Stimulated activated naive CD8-positive, alpha-beta T cell treated with anti-CD3 and anti-CD28 coated beads, Interleukin-15, Interleukin-2, amounts not matched to agents 100 U/mL and 50 U/mL, for 24 hours (primary cell): ENCODE data around the gene YIPF4.
"Not testable (repeated sequence)": the region's sequence is repeated elsewhere in the genome, so short reads cannot be mapped to it uniquely, and the experiment has no call there.

Experiments used
- ATAC-seq: fragments of 150-1000 bp; cut with Tn5 transposase; one replicate; pipeline ENCODE4 v1.10.0; 2021
- DNase-seq: peaks from one replicate; pipeline ENCODE4 v3.0.0; 2021

The YIPF4 gene

GRCh38 chr2:32289165-32289999, 11.7 kb downstream of the YIPF4 start:
- DNase-seq (no peak), ATAC-seq (no peak)

GRCh38 chr2:32290000-32290339, 12.3 kb downstream of the YIPF4 start:
- ATAC-seq, result no peak
- no peak for DNase-seq

- no peak for DNase-seq
- ATAC-seq, result no peak
Observed at GRCh38 chr2:32291746-32292145, 14.0 kb downstream of the YIPF4 start.

DNA sequence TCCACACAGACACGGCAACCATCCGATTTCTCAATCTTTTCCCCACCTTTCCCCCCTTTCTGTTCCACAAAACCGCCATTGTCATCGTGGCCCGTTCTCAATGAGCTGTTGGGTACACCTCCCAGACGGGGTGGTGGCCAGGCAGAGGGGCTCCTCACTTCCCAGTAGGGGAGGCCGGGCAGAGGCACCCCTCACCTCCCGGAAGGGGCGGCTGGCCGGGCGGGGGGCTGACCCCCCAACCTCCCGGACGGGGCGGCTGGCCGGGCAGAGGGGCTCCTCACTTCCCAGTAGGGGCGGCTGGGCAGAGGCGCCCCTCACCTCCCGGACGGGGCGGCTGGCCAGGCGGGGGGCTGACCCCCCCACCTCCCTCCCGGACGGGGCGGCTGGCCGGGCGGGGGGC, 15.8 kb downstream of the YIPF4 start:
- ATAC-seq, DNase-seq: not testable (repeated sequence)

DNA sequence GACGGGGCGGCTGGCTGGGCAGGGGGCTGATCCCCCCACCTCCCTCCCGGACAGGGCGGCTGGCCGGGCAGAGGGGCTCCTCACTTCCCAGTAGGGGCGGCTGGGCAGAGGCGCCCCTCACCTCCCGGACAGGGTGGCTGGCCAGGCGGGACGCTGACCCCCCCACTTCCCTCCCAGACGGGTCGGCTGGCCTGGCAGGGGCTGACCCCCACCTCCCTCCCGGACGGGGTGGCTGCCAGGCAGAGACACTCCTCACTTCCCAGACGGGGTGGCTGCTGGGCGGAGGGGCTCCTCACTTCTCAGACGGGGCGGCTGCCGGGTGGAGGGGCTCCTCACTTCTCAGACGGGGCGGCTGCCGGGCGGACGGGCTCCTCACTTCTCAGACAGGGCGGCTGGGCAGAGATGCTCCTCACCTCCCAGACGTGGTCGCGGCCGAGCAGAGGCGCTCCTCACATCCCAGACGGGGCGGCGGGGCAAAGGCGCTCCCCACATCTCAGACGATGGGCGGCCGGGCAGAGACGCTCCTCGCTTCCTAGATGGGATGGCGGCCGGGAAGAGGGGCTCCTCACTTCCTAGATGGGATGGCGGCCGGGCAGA, 16.4 kb downstream of the YIPF4 start:
- not testable (repeated sequence) for ATAC-seq

DNA sequence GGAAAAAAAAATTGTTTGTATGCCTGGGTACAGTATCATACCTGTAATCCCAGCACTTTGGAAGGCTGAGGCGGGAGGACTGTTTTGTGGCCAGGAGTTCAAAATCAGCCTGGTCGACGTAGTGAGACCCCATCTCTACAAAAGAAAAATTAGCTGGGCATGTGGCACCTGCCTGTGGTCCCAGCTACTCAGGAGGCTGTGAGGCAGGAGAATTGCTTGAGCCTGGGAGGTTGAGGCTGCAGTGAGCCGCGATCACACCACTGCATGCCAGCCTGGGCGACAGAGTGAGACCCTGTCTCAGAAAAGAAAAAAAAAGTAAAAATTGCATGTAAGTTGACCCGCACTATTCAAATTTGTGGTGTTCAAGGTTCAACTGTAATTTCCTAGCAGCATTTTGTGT, 32.9 kb downstream of the YIPF4 start:
- ATAC-seq (no peak), DNase-seq (no peak)

More for the DNA sequence above, 16.4 kb downstream of the YIPF4 start:
- DNase-seq, result not testable (repeated sequence)

DNA sequence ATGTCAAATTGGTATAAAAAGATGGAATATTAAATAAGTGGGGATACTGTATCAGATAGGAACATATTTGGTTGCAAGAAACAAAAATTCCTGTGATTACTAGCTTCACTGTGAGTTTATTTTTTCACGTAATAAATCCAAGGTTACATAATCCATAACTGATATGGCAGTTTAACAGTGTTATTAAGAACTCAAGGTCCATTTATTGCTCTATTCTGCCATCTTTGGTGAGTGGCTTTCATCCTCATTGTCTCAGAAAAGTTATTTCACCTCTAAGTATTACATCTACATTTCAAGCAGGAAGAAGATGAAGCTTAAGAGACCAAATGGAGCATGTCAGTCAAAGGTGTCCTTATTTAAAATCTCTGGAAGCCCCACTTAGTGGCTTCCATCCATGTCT, 37.2 kb downstream of the YIPF4 start:
- ATAC-seq, result no peak
- no peak for DNase-seq

- not testable (repeated sequence) for ATAC-seq, DNase-seq
Observed at GRCh38 chr2:32328679-32329078, 51.0 kb downstream of the YIPF4 start.

DNA sequence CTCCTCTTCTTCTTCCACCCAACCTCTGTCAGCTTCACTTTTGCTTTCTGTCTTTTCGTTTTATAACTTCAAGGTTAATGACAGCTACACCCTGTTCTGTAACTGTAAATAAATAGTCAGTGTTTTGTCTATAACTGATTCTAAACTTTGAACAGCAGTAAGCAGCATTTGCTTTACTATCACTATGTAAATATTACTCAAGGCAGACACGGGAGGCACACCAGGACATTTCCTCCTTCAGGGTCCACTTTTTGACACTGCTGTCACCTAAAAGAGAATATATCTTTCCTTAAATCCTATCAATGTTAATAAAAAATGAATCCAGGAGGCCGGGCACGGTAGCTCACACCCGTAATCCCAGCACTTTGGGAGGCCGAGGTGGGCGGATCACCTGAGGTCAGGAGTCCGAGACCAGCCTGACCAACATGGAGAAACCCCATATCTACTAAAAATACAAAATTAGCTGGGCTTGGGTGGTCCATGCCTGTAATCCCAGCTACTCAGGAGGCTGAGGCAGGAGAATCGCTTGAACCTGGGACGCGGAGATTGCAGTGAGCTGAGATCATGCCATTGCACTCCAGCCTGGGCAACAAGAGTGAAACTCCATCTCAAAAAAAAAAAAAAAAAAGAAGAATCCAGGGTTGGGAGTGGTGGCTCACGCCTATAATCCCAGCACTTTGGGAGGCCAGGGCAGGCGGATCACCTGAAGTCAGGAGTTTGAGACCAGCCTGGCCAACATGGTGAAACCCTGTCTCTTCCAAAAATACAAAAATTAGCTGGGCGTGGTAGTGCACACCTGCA, 51.7 kb downstream of the YIPF4 start:
- DNase-seq, ATAC-seq: not testable (repeated sequence)

DNA sequence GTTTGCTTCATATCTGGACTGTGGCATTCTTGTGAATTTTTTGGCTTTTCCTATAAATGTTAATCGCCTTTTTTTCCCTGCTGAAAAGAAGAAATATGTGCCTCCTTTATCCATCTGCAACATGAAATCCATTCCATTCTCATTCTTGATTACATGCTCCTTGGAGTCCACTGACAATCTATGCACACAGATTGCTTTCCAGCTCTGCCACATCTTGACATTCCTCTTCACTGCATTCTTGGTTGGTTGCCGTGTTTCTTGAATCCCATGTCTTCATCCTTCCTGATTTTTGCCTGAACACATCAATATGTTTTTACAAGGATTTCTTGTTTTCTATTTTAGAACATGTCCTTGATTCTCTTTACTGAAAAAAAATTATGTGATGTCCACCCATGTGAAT, 52.4 kb downstream of the YIPF4 start:
- no peak for DNase-seq
- ATAC-seq, result no peak

DNA sequence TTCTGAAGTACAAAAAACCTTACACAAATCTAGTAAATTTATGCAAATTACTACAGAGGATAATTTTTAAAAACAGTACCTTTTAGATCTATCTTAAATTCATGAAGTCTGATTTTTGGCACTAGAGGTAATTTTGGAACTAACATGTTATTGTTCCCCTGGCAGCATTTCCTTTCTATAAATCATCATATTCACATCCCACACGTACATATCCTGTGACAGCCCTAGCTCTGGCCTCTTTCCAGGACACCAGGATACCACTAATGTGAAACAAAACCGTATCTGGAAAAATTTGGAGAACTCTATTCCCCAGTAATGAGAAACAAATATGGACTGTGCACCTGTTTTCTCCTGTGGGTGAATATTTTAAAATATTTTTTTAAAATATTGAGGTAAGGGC, 65.1 kb downstream of the YIPF4 start:
- DNase-seq (no peak), ATAC-seq (no peak)

- DNase-seq, ATAC-seq: not testable (repeated sequence)
Observed at GRCh38 chr2:32350797-32351196, 73.1 kb downstream of the YIPF4 start.

- no peak for DNase-seq
- peak; percentile 0 for ATAC-seq
Observed at GRCh38 chr2:32355976-32356680, 78.4 kb downstream of the YIPF4 start.

- ATAC-seq (peak; percentile 97), DNase-seq (peak; percentile 98)
Observed at GRCh38 chr2:32356681-32357317, 79.1 kb downstream of the YIPF4 start, which contains the start of gene BIRC6. TSS of gene BIRC6 (plus strand) at chr2:32357023. CDS start at chr2:32357162, 139 bp downstream.

- DNase-seq, result peak; percentile 48
- ATAC-seq, result peak; percentile 5
Observed at GRCh38 chr2:32357318-32358110, 79.8 kb downstream of the YIPF4 start.

DNA sequence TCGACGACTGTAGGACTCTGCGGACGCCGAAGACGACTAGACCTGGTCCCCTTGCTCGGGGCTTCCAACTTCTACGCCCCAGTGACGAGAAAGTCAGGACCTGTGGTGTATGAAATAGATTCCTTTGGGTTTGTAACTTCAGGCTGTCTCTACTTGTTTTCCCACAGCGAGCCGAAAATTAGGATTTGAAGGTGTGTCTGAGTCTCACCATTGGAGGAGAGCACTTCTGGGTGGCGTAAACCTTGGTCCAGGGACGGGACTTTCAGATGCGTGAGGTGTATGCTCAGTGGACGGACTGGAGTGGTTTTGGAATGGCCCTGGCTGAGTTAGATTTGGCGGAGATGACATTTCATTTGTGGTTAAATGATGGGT, 80.4 kb downstream of the YIPF4 start:
- DNase-seq, result peak; percentile 18
- no peak for ATAC-seq

- ATAC-seq, result no peak
Observed at GRCh38 chr2:32360416-32360815, 82.7 kb downstream of the YIPF4 start.

DNA sequence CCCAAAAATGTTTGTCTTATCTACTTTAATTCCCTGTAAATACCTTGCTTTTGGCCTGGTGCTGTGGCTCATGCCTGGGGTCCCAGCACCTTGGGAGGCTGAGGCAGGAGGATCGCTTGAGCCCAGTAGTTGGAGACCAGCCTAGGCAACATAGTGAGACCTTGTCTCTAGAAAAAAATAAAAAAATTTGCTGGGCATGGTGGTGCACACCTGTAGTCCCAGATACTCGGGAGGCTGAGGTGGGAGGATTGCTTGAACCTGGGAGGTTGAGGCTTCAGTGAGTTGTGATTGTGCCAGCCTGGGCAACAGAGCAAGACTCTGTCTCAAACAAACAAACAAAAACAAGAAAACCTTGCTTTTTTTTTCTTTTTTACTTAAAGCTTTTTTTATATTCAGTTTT, 85.3 kb downstream of the YIPF4 start:
- not testable (repeated sequence) for DNase-seq, ATAC-seq

More at GRCh38 chr2:32360416-32360815, 82.7 kb downstream of the YIPF4 start:
- DNase-seq, result no peak

DNA sequence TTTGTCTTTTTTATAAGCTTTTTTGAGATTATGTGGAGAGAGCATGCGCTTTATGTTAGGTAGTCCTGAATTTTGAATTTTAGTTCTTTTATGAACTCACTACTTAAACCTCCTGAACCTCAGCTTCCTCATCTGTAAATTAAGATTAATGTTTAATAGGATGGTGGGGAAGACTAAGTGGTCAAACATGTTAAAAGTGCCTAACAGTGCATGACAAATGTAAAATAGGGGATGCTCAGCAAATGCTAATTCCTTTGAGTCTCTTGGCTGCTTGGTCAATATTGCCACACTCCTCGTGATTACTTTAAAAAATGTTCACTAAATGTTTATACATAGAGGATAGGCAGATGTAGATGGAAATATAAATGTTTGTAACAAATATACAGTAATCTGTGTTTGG, 85.9 kb downstream of the YIPF4 start:
- no peak for ATAC-seq
- no peak for DNase-seq

GRCh38 chr2:32364290-32364689, 86.6 kb downstream of the YIPF4 start:
- DNase-seq, ATAC-seq: not testable (repeated sequence)

- not testable (repeated sequence) for ATAC-seq, DNase-seq
Observed at GRCh38 chr2:32365679-32366078, 88.0 kb downstream of the YIPF4 start.
